Mesothelial cell of epicardium (in vitro differentiated cells): Measurements from ENCODE around the gene SLC12A7. TPM values are rescaled to one million over a fixed set of nuclear protein-coding genes. Genes with fewer than 3 reads are reported as not detected.

ENCODE experiments used
- DNase-seq, 2 experiments: peaks; one replicate each; pipeline ENCODE4 v3.0.0; 2021; ENCODE audit warnings: low spot score in 2 of 2; ENCODE audit not compliant: unreplicated experiment in 2 of 2
- H3K27ac Mint-ChIP-seq: 2 replicates; pipeline ENCODE4 v1.8.0; 2021; ENCODE audit warnings: mixed read lengths
- H3K27me3 Mint-ChIP-seq: 2 replicates; pipeline ENCODE4 v1.8.0; 2021; ENCODE audit warnings: low read depth, mixed read lengths
- H3K36me3 Mint-ChIP-seq: 2 replicates; pipeline ENCODE4 v1.8.0; 2021; ENCODE audit warnings: mixed read lengths
- H3K4me1 Mint-ChIP-seq: 2 replicates; pipeline ENCODE4 v1.8.0; 2021; ENCODE audit warnings: mixed read lengths
- H3K4me3 Mint-ChIP-seq: 2 replicates; pipeline ENCODE4 v1.8.0; 2021; ENCODE audit warnings: mild to moderate bottlenecking, moderate library complexity, mixed read lengths
- H3K9me3 Mint-ChIP-seq: 2 replicates; pipeline ENCODE4 v1.8.0; 2021; ENCODE audit warnings: mixed read lengths
- CTCF ChIP-seq: fragments of 200-600 bp; sonication (generic); IDR thresholded peaks from one replicate; pipeline ENCODE4 v1.5.0; 2021; ENCODE audit warnings: antibody characterized with exemption; ENCODE audit not compliant: unreplicated experiment
- total RNA-seq: library from RNA; stranded (reverse); gene quantifications from 3 replicates; pipeline ENCODE4 v1.2.1, GENCODE V29; 2021

SLC12A7 gene
- total RNA-seq, 1 donor from 2014 or later, result 34.9 TPM

- TF ChIP-seq CTCF, result no peak
- no peaks in the 10 kb centered on the region for H3K9me3 Mint-ChIP-seq
- H3K36me3 Mint-ChIP-seq, result no peaks in the 10 kb centered on the region
- H3K4me1 Mint-ChIP-seq, result peaks cover 28% of the 10 kb centered on the region
- no peak for DNase-seq
- no peak overlapping the region for H3K27ac Mint-ChIP-seq
- H3K27me3 Mint-ChIP-seq, result peaks cover 31% of the 10 kb centered on the region
- H3K4me3 Mint-ChIP-seq, result no peak overlapping the region
Measured at GRCh38 chr5:1016036-1016435, 95.8 kb downstream of the SLC12A7 start.

- peaks cover 36% of the 10 kb centered on the region for H3K27me3 Mint-ChIP-seq
- no peak overlapping the region for H3K27ac Mint-ChIP-seq
- H3K4me3 Mint-ChIP-seq, result no peak overlapping the region
- H3K36me3 Mint-ChIP-seq, result no peaks in the 10 kb centered on the region
- peaks cover 27% of the 10 kb centered on the region for H3K4me1 Mint-ChIP-seq
- TF ChIP-seq CTCF, result no peak
- no peak for DNase-seq
- no peaks in the 10 kb centered on the region for H3K9me3 Mint-ChIP-seq
Measured at GRCh38 chr5:1015507-1015906, 96.4 kb downstream of the SLC12A7 start.

GRCh38 chr5:1014781-1015221, 97.1 kb downstream of the SLC12A7 start:
- TF ChIP-seq CTCF, result no peak
- no peak overlapping the region for H3K4me3 Mint-ChIP-seq
- H3K27ac Mint-ChIP-seq, result no peak overlapping the region
- DNase-seq, result no peak
- peaks cover 27% of the 10 kb centered on the region for H3K4me1 Mint-ChIP-seq
- H3K9me3 Mint-ChIP-seq, result no peaks in the 10 kb centered on the region
- H3K36me3 Mint-ChIP-seq, result no peaks in the 10 kb centered on the region
- H3K27me3 Mint-ChIP-seq, result peaks cover 43% of the 10 kb centered on the region

- Mint-ChIP-seq H3K36me3 (no peaks in the 10 kb centered on the region), H3K27me3 (peaks cover 46% of the 10 kb centered on the region), H3K9me3 (no peaks in the 10 kb centered on the region), H3K27ac (no peak overlapping the region), H3K4me1 (peaks cover 25% of the 10 kb centered on the region), H3K4me3 (no peak overlapping the region)
- TF ChIP-seq CTCF, result no peak
- DNase-seq, result no peak
Measured at GRCh38 chr5:1014346-1014745, 97.5 kb downstream of the SLC12A7 start.

- TF ChIP-seq CTCF, result no peak
- Mint-ChIP-seq H3K4me1 (peaks cover 21% of the 10 kb centered on the region), H3K27ac (no peak overlapping the region), H3K4me3 (no peak overlapping the region), H3K9me3 (no peaks in the 10 kb centered on the region), H3K36me3 (no peaks in the 10 kb centered on the region), H3K27me3 (peaks cover 46% of the 10 kb centered on the region)
- DNase-seq, result no peak
Measured at GRCh38 chr5:1013948-1014301, 97.9 kb downstream of the SLC12A7 start.
